HL-60/S4 treated with retinoic acid at 250 ng/mL for 4 days and 3 days (cell line): ENCODE results near the gene CYP2B6.
"Not testable (repeated sequence)": the region's sequence is repeated elsewhere in the genome, so short reads cannot be mapped to it uniquely, and the experiment has no call there.

Source experiments
- in situ Hi-C: fragments of 300-500 bp; cut with MboI; formaldehyde crosslinking; loops from 2 replicates; pipeline ENCODE4 v1.7.0; 2022; ENCODE audit warnings: low sequenced_read_pairs

Gene CYP2B6

GRCh38 chr19:40990972-40991381 lies at the start of gene CYP2B6:
TSS of gene CYP2B6 (plus strand) at chr19:40991282. CDS start at chr19:40991306, 24 bp downstream.
- in situ Hi-C loops, result no loop called here

GRCh38 chr19:40941481-40942219 lies 49.4 kb upstream of the CYP2B6 start:
- in situ Hi-C loops, result no loop called here

- in situ Hi-C loops, result no loop called here
Measured at GRCh38 chr19:40945645-40946044, 45.4 kb upstream of the CYP2B6 start.

- in situ Hi-C loops, result no loop called here
Measured at GRCh38 chr19:40947114-40947513, 44.0 kb upstream of the CYP2B6 start.

- in situ Hi-C loops, result no loop called here
Measured at GRCh38 chr19:40947573-40947972, 43.5 kb upstream of the CYP2B6 start.

GRCh38 chr19:40948580-40949299 lies 42.3 kb upstream of the CYP2B6 start:
- in situ Hi-C loops, result no loop called here

GRCh38 chr19:40954573-40954972 lies 36.5 kb upstream of the CYP2B6 start:
- in situ Hi-C loops, result no loop called here

- in situ Hi-C loops, result no loop called here
Measured at GRCh38 chr19:40959338-40959737, 31.7 kb upstream of the CYP2B6 start.

GRCh38 chr19:40960062-40960685 lies 30.9 kb upstream of the CYP2B6 start:
- in situ Hi-C loops, result no loop called here

GRCh38 chr19:40960780-40961179 lies 30.3 kb upstream of the CYP2B6 start:
- in situ Hi-C loops, result no loop called here

- in situ Hi-C loops, result no loop called here
Measured at GRCh38 chr19:40962460-40962961, 28.6 kb upstream of the CYP2B6 start.

- in situ Hi-C loops, result not testable (repeated sequence)
Measured at GRCh38 chr19:40964361-40964760, 26.7 kb upstream of the CYP2B6 start.

- in situ Hi-C loops, result not testable (repeated sequence)
Measured at GRCh38 chr19:40965351-40965750, 25.7 kb upstream of the CYP2B6 start.

- in situ Hi-C loops, result not testable (repeated sequence)
Measured at GRCh38 chr19:40966591-40966990, 24.5 kb upstream of the CYP2B6 start.

- in situ Hi-C loops, result not testable (repeated sequence)
Measured at GRCh38 chr19:40968065-40968464, 23.0 kb upstream of the CYP2B6 start.

- in situ Hi-C loops, result not testable (repeated sequence)
Measured at GRCh38 chr19:40969721-40970120, 21.4 kb upstream of the CYP2B6 start.

GRCh38 chr19:40970396-40971345 lies 20.4 kb upstream of the CYP2B6 start:
- in situ Hi-C loops, result not testable (repeated sequence)

GRCh38 chr19:40974633-40975037 lies 16.4 kb upstream of the CYP2B6 start:
- in situ Hi-C loops, result no loop called here

GRCh38 chr19:40976134-40976533 lies 14.9 kb upstream of the CYP2B6 start:
- in situ Hi-C loops, result no loop called here

- in situ Hi-C loops, result no loop called here
Measured at GRCh38 chr19:40976724-40977123, 14.4 kb upstream of the CYP2B6 start.
